WTC11 (cell line): Measurements from ENCODE around the gene ATP6V0E1.

ENCODE experiments used
- CBFB ChIP-seq: sonication (generic); formaldehyde crosslinking; IDR thresholded peaks from 2 replicates; pipeline ENCODE4 v1.8.1; 2022; ENCODE audit warnings: mild to moderate bottlenecking, low read depth, missing genetic modification reagents
- CREM ChIP-seq: sonication (generic); formaldehyde crosslinking; IDR thresholded peaks from 2 replicates; pipeline ENCODE4 v1.8.1; 2022; ENCODE audit warnings: mild to moderate bottlenecking, missing genetic modification reagents, moderate library complexity
- EMX1 ChIP-seq: fragments of 250-450 bp; sonication (Bioruptor Pico); IDR thresholded peaks from 2 replicates; pipeline ENCODE4 v1.8.0; 2021; ENCODE audit warnings: mild to moderate bottlenecking
- GABPB1 ChIP-seq: sonication (generic); formaldehyde crosslinking; IDR thresholded peaks from 2 replicates; pipeline ENCODE4 v1.8.1; 2023; ENCODE audit warnings: mild to moderate bottlenecking, missing genetic modification reagents
- GRHL2 ChIP-seq: fragments of 250-450 bp; sonication (Bioruptor Pico); IDR thresholded peaks from 2 replicates; pipeline ENCODE4 v1.8.0; 2022; ENCODE audit warnings: mild to moderate bottlenecking, moderate library complexity; ENCODE audit not compliant: insufficient replicate concordance, severe bottlenecking
- MXD4 ChIP-seq: fragments of 250-450 bp; sonication (Bioruptor Pico); IDR thresholded peaks from 2 replicates; pipeline ENCODE4 v1.8.0; 2021; ENCODE audit warnings: mild to moderate bottlenecking, moderate library complexity, borderline replicate concordance
- NR2C2 ChIP-seq: sonication (generic); formaldehyde crosslinking; IDR thresholded peaks from 2 replicates; pipeline ENCODE4 v1.8.0; 2022; ENCODE audit warnings: mild to moderate bottlenecking, missing genetic modification reagents
- RELA ChIP-seq: sonication (generic); formaldehyde crosslinking; IDR thresholded peaks from 2 replicates; pipeline ENCODE4 v1.8.1; 2022; ENCODE audit warnings: missing genetic modification reagents, mild to moderate bottlenecking, borderline replicate concordance
- TF ChIP-seq, protein P1 (sequence below): fragments of 200-600 bp; IDR thresholded peaks from 2 replicates; pipeline ENCODE4 v1.8.0; 2022; ENCODE audit warnings: antibody characterized with exemption
- TF ChIP-seq, protein P2 (sequence below): sonication (generic); formaldehyde crosslinking; IDR thresholded peaks from 2 replicates; pipeline ENCODE4 v1.8.0; 2022; ENCODE audit warnings: mild to moderate bottlenecking, missing genetic modification reagents
- TF ChIP-seq, protein P3 (sequence below): fragments of 250-450 bp; sonication (Bioruptor Pico); IDR thresholded peaks from 2 replicates; pipeline ENCODE4 v1.8.0; 2021; ENCODE audit warnings: mild to moderate bottlenecking
- TF ChIP-seq, protein P4 (sequence below): sonication (generic); formaldehyde crosslinking; IDR thresholded peaks from 2 replicates; pipeline ENCODE4 v1.8.1; 2022; ENCODE audit warnings: missing genetic modification reagents, borderline replicate concordance

GRCh38 chr5:172984244-172984953 is 828 bp downstream of the ATP6V0E1 start:
- TF ChIP-seq, protein P1, sequence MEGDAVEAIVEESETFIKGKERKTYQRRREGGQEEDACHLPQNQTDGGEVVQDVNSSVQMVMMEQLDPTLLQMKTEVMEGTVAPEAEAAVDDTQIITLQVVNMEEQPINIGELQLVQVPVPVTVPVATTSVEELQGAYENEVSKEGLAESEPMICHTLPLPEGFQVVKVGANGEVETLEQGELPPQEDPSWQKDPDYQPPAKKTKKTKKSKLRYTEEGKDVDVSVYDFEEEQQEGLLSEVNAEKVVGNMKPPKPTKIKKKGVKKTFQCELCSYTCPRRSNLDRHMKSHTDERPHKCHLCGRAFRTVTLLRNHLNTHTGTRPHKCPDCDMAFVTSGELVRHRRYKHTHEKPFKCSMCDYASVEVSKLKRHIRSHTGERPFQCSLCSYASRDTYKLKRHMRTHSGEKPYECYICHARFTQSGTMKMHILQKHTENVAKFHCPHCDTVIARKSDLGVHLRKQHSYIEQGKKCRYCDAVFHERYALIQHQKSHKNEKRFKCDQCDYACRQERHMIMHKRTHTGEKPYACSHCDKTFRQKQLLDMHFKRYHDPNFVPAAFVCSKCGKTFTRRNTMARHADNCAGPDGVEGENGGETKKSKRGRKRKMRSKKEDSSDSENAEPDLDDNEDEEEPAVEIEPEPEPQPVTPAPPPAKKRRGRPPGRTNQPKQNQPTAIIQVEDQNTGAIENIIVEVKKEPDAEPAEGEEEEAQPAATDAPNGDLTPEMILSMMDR: no peak
- no peak for TF ChIP-seq EMX1 (CRISPR knock-in tag)
- no peak for TF ChIP-seq NR2C2
- TF ChIP-seq, protein P2, sequence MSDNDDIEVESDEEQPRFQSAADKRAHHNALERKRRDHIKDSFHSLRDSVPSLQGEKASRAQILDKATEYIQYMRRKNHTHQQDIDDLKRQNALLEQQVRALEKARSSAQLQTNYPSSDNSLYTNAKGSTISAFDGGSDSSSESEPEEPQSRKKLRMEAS (CRISPR knock-in tag): no peak
- TF ChIP-seq CREM (CRISPR knock-in tag): no peak
- TF ChIP-seq GABPB1 (CRISPR knock-in tag): no peak
- TF ChIP-seq, protein P3, sequence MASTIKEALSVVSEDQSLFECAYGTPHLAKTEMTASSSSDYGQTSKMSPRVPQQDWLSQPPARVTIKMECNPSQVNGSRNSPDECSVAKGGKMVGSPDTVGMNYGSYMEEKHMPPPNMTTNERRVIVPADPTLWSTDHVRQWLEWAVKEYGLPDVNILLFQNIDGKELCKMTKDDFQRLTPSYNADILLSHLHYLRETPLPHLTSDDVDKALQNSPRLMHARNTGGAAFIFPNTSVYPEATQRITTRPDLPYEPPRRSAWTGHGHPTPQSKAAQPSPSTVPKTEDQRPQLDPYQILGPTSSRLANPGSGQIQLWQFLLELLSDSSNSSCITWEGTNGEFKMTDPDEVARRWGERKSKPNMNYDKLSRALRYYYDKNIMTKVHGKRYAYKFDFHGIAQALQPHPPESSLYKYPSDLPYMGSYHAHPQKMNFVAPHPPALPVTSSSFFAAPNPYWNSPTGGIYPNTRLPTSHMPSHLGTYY (CRISPR knock-in tag): no peak
- TF ChIP-seq RELA: no peak
- TF ChIP-seq CBFB: no peak
- TF ChIP-seq, protein P4, sequence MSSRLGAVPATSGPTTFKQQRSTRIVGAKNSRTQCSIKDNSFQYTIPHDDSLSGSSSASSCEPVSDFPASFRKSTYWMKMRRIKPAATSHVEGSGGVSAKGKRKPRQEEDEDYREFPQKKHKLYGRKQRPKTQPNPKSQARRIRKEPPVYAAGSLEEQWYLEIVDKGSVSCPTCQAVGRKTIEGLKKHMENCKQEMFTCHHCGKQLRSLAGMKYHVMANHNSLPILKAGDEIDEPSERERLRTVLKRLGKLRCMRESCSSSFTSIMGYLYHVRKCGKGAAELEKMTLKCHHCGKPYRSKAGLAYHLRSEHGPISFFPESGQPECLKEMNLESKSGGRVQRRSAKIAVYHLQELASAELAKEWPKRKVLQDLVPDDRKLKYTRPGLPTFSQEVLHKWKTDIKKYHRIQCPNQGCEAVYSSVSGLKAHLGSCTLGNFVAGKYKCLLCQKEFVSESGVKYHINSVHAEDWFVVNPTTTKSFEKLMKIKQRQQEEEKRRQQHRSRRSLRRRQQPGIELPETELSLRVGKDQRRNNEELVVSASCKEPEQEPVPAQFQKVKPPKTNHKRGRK: no peak
- no peak for TF ChIP-seq GRHL2 (CRISPR knock-in tag)
- TF ChIP-seq MXD4 (CRISPR knock-in tag): no peak
